GM21825 (cell line): ENCODE results near the gene ADNP2.
"Not testable (repeated sequence)": the region's sequence is repeated elsewhere in the genome, so short reads cannot be mapped to it uniquely, and the experiment has no call there.

Source experiments
- ATAC-seq: cut with Tn5 transposase; IDR thresholded peaks from one replicate; pipeline ENCODE4 v1.9.1; 2021; ENCODE audit warnings: mild to moderate bottlenecking, moderate library complexity; ENCODE audit not compliant: unreplicated experiment

Gene ADNP2

DNA sequence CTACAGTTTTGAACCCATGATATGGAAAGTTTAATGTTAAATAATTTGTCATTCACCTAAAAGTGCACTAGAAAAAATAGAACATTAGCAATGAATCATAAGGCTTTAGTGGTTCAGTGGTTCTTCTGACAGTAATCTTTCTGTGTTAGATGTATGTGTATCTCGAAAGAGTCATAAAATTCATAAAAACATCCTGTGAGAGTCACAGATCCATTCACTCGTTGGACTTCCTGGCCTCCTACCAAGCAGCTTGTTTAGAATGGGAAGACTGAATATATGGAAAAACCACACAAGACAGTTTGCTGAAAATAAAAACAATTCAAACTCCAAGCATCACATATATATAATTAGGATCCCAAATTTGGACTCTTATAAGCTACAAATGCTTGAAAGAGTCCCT, 34.8 kb downstream of the ADNP2 start:
- no peak for ATAC-seq

DNA sequence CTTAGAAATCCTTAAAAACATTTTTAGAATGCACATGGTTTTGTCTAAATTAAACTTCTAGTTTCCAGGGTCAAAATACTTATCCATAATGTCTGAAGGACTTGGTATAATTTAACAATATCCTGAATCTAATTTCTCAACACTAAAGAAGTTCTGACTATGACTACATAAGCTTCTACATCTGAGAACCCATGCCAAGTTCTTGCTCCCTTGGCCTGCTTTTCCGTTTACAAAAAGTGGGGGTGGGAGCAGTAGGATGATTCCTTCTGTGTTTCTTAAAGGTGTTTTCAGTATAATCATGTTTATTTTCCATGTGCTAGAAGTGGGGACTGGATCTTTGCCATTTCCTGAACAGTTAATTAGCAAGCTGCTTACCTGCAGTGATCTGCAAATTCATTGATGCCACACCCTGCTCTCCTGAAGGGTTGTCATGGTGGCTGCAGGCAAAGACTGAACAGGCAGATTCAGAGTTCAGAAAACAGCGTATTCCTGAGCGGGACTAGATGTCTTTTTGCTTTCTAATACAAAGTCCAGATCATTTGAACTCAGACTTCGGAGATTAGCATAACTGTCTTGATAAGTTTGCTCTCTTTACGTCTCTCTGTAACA, 36.2 kb downstream of the ADNP2 start:
- ATAC-seq = no peak

DNA sequence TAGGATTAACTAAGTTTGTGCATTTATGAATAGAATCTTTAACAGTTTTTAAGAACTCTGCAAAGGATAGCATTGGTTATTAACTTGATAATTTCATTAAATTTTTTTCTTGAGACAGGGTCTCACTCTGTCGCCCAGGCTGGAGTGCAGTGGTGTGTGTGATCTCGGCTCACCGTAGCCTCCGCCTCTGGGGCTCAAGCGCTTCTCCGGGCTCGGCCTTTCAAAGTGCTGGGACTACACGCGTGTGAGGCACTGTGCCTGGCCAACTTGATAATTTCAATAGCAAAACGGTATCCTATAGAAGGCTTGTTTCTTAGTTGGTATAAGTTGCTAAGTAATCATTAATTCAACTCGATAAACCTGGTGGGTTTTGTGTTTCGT, 38.0 kb downstream of the ADNP2 start:
- ATAC-seq = peak; percentile 34

DNA sequence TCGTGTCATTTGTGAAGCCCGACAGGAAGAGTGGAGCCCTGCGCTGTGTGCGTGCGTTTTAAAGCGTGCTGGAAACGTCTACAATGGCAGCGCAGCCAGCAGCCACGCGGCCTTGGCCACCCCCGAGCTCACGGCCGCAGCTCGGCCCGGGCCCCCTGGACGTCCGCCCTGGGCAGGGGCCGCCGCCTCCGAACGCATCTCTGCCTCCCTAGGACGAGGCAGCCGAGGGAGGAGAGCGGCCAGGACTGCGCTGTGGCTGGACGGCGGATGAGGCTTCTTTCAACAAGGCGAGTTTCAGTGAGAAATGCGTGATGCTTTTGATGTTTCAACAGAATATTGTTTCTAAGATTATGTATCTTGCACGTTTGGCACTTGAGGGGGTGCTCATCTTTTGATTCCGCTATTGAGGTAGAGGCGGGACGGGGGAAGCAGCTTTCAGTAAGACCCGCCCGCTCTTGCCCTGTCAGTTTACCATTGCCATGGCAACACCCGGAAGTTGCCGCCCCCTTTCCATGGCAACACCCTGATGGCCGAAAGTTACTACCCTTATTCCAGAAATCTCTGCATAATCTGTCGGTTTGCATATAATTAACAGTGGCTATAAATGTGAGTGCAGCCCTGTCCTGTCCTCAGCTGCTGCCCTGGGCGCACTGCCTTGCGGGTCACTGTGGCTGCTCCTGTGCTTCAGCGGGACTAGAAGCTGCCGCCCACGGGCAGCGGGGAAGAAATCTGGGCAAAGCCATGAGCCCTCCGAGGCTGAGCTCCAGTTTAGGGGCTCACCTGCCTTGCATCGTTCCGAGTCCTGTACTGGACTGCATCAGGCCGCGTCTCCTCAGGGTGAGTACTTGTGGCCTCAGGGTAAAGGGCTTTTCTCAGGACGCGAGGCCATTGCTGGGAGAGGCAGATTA, 38.6 kb downstream of the ADNP2 start:
- peak; percentile 77 for ATAC-seq

DNA sequence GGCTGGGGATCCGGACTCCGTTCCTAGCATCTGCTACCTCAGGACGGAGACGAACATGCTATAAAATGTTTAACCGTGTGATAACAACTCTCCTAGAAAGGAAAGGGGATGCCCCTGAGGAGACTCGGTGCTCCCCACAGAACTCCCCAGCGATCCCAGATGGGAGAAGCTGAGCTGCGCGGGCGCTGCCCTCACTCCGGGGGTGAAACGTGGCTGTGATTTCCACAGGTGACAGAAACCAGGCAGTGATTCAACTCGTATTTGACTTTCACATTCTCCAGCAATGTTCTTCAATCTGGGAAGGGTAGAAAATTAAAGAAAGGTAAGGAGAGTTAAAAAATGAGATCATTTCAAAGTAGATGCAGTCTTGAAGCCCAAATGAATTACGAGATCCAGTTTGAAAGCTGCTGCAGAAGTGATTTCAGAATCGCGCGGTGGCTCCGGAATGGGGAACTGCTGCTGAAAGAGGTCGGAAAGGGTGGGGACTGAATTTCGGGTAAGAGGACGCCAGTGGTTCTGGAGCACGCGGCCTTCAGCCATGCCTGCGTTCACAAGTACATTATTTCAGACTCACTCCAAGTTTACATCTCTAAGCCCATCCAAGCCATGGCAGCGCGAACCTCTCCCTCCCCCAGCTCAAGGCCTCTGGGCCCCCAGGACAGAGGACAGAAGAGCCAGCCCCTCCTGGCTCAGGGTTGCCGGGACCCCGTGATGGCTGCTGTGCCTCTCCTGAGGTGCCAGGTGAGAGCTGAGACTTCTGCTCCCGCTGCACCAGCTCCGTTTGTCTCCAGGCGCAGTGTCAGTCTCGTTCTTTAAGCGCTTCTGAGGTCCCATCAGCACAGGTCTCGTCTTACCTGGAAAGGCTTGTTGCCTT, 39.5 kb downstream of the ADNP2 start:
- peak; percentile 7 for ATAC-seq

DNA sequence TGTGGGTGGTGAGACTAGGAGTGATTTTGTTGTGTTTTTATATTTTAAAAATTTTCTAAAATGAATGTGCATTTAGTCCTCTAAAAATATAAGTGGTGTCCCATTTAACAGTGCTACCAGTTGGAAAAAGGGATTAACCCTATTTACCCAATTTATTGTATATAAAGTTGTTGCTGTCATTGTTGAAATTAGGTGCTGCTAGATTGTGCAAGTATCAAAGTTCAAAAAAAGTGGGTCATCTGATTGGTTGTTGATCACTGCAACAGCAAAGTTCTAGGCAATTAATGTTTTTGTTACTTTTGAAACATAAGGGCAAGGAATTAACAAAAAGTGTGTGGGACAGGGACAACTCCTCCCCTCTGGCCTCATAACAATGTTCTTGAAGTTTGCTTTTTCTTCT, 40.6 kb downstream of the ADNP2 start:
- ATAC-seq = no peak

DNA sequence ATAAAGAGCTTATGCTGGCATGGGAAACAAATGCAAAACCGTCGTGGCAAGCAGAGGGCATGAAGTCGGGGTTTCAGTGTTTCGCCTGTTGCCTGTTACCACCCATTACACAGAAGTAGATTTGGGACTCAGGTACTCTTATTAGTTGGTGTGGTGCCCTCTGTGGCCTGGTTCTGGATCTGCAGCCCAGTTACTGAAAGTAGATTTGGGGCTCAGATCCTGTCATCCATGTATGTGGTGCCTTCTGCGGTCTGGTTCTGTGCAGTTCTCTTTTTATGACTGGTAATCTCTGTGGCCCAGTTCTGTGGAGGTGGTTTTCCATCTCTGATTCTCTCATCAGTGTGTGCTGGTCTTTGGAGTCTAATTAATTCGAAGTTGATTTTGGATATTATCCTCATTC, 45.2 kb downstream of the ADNP2 start:
- peak; percentile 76 for ATAC-seq

DNA sequence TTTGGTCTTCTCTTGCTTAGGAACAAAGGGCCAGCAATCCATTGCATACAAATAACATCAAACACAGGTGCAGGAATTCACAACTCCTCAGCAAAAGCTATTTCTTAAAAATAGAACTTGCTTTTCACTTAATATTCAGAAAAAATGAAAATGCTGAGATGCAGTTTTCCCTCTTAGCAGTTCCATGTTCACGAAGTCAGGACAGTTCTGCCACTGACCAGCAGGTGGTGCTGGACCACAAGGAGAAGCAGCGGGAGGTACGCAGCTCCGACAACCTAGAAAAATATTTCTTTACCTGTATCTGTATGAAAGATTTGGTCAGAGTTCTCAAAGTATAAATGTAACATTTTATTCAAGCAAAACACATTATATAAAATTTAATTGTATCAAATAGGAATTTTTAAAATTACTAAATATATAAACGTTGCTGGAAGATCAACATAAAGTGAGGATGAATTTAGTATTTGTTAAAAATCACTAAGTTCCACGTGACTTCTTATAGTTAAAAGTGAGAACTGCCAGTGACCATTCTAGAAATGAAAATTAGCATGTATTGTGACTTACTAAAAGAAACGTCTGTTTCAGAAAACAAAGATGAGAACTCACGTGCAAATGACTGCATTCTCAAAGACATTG, 48.8 kb downstream of the ADNP2 start:
- ATAC-seq = no peak

DNA sequence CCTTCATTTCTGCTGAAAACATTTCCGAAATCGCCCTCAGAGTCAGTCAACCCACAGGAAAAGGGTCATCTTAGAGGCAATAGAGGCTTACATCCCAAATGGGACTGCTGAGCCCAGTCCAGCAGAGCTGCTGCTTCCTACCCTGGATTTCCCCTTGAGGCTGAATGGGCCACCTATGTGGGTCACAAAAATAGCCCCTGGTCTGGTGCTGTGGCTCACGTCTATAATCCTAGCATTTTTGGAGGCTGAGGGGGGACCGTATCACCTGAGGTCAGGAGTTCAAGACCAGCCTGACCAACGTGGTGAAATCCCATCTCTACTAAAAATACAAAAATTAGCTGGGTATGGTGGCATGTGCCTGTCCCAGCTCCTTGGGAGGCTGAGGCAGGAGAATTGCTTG, 49.3 kb downstream of the ADNP2 start:
- no peak for ATAC-seq

DNA sequence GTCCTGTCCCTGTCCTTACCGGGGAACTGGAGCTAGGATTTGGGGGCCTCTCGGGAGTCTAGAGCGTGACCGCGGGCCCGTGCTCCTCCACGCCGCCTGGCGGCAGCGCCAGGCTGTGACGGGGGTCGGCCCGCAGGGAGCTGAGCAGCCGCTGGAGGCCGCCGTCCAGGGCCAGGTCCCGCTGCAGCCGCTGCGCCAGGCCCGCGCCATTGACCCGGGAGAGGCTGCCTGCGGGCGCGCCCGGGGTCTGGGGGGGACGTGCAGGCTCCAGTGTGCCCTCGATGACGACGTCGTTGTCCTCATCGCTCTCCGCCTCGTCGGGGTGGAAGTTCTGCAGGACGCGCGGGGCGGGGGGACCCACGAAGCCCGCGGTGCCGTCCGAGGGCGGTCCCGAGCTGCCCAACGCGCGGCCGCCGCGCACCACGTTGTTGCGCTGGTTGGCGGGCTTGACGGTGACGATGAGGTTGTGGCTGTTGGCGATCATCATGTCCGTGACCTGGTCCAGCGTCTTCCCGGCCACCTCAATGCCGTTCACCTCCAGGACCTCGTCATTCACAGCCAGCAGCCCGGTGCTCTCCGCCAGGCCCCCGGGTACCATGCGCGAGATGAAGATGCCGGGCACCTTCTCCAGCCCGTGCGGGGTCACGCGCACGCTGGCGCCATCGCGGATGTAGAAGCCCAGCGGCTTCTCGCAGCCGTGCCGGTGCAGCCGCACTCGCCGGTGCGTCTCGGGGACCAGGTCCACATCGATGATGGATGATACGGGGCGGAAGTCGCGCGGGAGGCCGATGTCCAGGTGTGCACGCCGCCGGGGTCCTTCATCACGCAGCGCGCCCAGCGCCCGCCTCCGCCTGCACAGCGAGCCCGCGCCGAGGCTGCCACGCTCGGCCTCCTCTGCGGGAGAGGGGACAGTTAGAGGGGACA, 50.9 kb downstream of the ADNP2 start:
- no peak for ATAC-seq

DNA sequence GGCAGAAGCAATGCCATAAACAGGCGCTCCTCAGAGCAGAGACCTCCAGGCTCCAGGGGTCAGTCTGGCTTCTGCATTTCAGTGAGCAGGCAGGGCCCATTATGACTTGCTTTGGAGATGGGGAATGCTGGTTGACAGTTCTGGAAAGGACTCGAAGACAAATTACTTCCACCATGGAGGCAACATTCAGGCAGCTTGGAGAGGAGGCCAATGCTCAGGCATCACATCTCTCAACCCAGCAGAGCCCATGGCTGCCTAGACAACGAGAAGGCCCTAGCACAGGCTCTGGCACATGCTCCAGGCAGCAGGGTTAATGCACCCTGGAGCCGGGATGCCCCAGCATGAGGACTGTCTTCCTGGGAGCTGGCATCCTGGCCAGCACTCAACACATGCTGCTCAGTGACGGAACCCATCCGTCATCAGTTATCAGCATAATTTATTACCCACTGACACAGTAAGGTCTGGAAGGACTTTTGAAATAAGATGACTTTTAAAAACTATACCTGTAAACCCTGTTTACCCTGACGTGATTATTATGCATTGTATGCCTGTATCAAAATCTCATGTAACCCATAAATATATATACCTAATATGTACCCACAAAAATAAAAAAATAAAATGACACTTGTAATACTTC, 52.8 kb downstream of the ADNP2 start:
- no peak for ATAC-seq

DNA sequence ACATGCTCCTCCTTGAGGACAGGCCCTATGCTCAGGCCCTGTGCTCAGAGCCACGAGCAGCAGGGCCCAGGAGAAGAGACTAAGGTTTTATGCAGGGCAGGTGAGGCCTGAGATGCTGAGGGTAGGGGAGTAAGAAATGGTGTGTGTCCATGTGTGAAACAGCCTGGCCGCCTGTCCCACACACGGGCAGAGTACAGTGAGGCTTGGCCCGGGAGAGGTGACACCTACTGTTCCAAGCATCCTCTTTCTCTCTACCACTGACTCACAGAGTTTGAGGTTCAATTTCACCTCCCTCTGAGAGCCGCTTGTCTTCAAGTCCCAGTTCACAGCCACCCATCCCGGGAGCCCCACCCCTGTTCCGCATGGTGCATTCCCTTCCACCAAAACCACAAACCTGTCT, 54.1 kb downstream of the ADNP2 start:
- ATAC-seq = no peak

DNA sequence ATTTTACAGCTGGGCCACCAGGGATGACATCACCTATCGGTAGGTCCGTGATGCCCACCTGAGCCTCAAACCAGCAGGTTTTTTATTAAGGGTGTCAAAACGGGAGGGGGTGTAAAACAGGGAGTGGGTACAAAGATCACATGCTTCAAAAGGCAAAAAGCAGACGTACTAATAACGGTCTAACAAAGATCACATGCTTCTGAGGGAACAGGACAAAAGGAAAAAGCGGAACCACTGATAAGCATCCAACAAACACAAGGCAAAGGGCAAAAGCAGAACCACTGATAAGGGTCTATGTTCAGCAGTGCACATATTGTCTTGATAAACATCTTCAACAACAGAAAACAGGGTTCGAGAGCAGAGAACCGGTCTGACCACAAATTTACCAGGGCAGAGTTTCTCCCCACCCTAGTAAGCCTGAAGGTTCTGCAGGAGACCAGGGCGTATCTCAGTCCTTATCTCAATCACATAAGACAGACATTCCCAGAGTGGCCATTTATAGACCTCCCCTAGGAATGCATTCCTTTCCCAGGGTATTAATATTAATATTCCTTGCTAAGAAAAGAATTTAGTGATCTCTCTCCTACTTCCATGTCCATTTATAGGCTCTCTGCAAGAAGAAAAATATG, 55.8 kb downstream of the ADNP2 start:
- not testable (repeated sequence) for ATAC-seq

DNA sequence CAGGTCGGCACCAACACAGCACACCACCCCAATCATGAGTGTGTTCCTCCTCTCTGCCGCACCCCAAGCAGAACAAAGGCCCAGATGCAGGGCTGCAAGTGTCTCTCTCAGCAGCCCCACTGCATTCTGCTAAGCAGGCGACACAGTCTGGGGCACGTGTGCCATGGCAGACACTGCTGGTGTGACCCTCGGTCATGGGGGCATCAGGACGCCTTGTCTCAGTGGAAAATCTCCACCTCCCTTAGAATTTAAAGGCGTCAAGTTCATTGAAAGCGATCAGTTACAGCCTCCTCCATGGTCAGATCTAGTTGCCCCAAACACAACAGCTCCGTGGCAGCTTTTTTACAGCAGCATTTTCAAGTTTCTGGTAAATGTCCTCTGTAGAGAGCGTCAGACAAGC, 57.2 kb downstream of the ADNP2 start:
- ATAC-seq = no peak

DNA sequence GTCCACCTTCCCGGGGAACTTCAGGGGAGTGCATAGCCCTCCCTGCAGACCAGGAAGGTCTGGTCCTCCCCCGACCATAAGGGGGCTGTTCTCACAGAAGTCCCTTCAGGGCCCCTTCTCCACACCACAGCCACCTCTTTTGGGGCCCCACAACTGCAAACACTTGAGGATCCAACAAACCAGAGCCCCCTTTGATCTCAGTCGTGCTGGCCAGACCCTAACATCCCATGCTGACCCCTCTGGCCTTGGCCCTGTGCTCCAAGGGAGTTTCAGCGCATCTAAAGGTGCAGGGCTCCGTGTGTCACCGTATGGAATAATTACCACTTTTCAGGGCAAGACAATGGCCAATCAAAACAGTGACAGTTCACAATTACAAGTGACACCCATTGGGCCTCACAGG, 57.7 kb downstream of the ADNP2 start:
- no peak for ATAC-seq

DNA sequence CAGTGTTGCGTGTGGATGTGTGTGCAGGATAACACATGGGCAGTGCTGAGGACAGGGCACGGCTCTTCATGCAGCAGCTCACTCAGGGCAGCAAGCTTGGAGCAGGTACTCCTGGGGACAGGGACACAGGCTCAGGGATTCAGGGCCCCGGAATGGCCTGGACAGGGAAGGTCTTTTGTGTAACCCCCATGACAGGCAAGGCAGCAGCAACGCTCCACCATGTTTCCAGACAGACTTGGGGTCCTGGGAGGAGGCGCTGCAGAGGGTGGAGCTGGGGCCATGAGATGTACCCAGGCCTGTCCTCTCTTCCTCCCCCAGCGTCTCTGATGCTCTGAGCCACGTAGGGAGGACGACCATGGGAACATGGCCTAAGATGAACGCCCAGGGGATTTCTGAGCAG, 58.3 kb downstream of the ADNP2 start:
- ATAC-seq = no peak

DNA sequence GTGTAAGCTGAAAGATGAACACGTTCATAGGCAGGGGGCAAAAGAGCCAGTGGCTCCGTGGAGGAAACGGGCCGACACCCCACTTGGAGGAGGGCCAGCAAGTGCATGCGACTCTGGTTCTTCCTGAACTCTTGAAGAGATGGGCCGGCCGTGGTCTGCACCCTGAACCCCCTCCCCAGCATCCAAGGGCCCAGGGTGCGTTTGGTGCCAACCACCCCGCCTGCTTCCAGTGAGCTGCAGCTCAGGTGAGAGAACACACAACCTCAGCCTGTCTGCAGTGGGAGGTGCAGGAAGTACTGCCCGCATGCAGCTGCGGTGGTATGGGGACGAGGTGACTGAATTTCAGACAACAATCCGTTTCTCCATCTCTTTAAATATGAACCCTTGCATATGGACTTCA, 58.9 kb downstream of the ADNP2 start:
- ATAC-seq = no peak

DNA sequence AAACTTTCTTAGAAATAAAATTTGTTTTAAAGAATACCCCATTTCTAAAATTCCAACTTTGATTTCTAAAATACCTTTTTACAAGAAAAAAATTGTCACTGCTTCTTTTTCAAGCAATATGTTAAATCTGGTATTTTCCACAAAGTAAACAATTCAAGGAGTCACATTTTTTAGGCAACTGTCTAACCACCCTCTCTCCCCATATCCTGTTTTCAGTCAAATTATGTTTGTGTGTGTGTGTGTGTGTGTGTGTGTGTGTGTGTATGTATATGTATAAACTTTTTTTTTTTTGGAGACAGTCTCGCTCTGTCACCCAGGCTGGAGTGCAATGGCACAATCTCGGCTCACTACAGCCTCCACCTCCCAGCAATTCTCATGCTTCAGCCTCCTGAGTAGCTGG, 59.3 kb downstream of the ADNP2 start:
- no peak for ATAC-seq

DNA sequence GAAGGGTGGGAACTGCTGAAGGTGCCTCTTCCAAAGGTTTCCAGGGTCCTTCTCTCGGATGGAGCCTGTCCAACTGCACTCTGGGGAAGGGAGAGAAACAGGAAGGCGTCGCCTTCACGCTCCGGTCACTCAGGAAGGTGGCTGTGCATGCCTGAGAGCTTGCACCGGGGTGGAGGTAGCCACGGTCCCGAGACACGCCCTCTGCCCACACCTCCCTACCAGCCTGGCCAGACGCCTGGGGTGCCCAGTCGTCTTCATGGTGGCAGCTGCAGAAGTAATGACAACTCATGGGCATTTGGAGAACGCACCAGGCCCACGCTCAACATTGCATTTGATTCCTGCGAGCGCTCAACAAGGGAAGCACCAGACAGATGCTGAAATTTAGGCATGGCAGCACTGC, 59.9 kb downstream of the ADNP2 start:
- no peak for ATAC-seq
